ENCODE data around the gene PKNOX1. TPM values are rescaled to one million over a fixed set of nuclear protein-coding genes. Genes with fewer than 3 reads are reported as not detected.
A peak's percentile ranks its signal among the peaks of the same experiment; 100 is the strongest.

PKNOX1 gene
- total and polyA plus RNA-seq, 2 experiments from 2014 or later, result 29.9 to 76.7 TPM

DNA sequence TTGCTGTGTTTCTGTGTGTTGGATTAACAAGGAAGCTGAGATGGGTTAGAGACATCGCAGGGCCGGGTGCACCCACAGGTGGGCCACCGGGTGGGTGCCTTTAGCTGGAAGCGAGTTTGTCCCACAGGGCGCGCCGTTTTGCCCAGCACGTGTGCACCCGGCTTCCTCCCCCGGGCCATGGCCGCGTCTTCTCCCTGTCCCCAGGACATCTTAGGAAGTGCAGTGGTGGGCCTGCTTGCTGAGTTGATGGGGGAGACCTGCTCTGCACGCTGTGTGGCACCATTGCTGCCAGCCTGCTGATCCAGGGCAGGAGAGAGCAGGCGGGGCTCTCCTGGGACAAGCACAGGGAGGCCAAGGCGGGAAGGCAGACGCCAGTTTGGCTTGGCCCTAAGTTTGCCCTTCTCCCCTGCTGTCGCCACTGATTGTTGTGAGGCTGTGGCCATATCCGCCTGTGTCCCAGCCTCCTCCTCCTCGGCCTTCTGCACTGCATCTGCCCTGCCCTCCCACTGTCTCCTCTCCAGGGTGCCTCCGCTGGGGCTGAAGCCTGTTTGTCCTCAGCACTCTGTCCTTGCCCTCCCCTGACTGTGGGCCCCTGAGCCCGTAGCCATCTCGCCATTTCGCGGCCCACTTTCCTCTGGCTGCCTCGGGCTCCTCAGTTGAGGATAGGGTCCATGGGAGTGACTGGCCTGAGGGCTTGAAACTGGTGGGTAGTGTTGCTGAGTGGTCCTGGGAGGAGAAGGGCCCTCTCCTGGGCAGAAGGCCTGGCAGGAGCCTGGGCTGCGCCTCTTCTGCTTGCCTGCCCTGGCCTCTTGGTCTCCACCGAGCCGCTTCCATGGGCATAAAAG is 47.6 kb downstream of the PKNOX1 start:
- no peaks in the 10 kb centered on the region for H3K79me2 ChIP-seq (replicated peaks; ENCODE audit: insufficient read depth)
- H3K27ac Mint-ChIP-seq, result peak overlapping the region; percentile 0; the same call in 1 of the 2 replicates
- H3K9me3 Mint-ChIP-seq, result no peaks in the 10 kb centered on the region
- H3K27me3 ChIP-seq (ENCODE audit: insufficient read depth), result no peaks in the 10 kb centered on the region
- no peak for TF ChIP-seq EZH2 (IDR thresholded peaks at IDR 0.05; ENCODE audit: low read depth, unreplicated experiment)
- no peak for TF ChIP-seq CREB1 (CRISPR knock-in tag; IDR thresholded peaks at IDR 0.05; ENCODE audit: low read depth)
- TF ChIP-seq ZNF331 (CRISPR knock-in tag; IDR thresholded peaks at IDR 0.05; ENCODE audit: low read depth), result no peak
- TF ChIP-seq CTCF (conservative IDR thresholded peaks at IDR 0.05; ENCODE audit: low read depth in 2 of 2), result no peak
- TF ChIP-seq, protein P1, sequence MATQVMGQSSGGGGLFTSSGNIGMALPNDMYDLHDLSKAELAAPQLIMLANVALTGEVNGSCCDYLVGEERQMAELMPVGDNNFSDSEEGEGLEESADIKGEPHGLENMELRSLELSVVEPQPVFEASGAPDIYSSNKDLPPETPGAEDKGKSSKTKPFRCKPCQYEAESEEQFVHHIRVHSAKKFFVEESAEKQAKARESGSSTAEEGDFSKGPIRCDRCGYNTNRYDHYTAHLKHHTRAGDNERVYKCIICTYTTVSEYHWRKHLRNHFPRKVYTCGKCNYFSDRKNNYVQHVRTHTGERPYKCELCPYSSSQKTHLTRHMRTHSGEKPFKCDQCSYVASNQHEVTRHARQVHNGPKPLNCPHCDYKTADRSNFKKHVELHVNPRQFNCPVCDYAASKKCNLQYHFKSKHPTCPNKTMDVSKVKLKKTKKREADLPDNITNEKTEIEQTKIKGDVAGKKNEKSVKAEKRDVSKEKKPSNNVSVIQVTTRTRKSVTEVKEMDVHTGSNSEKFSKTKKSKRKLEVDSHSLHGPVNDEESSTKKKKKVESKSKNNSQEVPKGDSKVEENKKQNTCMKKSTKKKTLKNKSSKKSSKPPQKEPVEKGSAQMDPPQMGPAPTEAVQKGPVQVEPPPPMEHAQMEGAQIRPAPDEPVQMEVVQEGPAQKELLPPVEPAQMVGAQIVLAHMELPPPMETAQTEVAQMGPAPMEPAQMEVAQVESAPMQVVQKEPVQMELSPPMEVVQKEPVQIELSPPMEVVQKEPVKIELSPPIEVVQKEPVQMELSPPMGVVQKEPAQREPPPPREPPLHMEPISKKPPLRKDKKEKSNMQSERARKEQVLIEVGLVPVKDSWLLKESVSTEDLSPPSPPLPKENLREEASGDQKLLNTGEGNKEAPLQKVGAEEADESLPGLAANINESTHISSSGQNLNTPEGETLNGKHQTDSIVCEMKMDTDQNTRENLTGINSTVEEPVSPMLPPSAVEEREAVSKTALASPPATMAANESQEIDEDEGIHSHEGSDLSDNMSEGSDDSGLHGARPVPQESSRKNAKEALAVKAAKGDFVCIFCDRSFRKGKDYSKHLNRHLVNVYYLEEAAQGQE (IDR thresholded peaks at IDR 0.05; ENCODE audit: unreplicated experiment), result no peak
- TF ChIP-seq POLR2AphosphoS5 (IDR thresholded peaks at IDR 0.05; ENCODE audit: low read depth), result no peak
- no peak for TF ChIP-seq NANOG (IDR thresholded peaks at IDR 0.05; ENCODE audit: borderline replicate concordance)
- no peak for TF ChIP-seq ZNF114 (CRISPR knock-in tag; IDR thresholded peaks at IDR 0.05)
- no peak for TF ChIP-seq JUNB (IDR thresholded peaks at IDR 0.05; ENCODE audit: unreplicated experiment)
- no peak for TF ChIP-seq STAT1 (IDR thresholded peaks at IDR 0.05; ENCODE audit: unreplicated experiment)
- TF ChIP-seq, protein P2, sequence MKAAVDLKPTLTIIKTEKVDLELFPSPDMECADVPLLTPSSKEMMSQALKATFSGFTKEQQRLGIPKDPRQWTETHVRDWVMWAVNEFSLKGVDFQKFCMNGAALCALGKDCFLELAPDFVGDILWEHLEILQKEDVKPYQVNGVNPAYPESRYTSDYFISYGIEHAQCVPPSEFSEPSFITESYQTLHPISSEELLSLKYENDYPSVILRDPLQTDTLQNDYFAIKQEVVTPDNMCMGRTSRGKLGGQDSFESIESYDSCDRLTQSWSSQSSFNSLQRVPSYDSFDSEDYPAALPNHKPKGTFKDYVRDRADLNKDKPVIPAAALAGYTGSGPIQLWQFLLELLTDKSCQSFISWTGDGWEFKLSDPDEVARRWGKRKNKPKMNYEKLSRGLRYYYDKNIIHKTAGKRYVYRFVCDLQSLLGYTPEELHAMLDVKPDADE (IDR thresholded peaks at IDR 0.05), result no peak
- TF ChIP-seq, protein P3, sequence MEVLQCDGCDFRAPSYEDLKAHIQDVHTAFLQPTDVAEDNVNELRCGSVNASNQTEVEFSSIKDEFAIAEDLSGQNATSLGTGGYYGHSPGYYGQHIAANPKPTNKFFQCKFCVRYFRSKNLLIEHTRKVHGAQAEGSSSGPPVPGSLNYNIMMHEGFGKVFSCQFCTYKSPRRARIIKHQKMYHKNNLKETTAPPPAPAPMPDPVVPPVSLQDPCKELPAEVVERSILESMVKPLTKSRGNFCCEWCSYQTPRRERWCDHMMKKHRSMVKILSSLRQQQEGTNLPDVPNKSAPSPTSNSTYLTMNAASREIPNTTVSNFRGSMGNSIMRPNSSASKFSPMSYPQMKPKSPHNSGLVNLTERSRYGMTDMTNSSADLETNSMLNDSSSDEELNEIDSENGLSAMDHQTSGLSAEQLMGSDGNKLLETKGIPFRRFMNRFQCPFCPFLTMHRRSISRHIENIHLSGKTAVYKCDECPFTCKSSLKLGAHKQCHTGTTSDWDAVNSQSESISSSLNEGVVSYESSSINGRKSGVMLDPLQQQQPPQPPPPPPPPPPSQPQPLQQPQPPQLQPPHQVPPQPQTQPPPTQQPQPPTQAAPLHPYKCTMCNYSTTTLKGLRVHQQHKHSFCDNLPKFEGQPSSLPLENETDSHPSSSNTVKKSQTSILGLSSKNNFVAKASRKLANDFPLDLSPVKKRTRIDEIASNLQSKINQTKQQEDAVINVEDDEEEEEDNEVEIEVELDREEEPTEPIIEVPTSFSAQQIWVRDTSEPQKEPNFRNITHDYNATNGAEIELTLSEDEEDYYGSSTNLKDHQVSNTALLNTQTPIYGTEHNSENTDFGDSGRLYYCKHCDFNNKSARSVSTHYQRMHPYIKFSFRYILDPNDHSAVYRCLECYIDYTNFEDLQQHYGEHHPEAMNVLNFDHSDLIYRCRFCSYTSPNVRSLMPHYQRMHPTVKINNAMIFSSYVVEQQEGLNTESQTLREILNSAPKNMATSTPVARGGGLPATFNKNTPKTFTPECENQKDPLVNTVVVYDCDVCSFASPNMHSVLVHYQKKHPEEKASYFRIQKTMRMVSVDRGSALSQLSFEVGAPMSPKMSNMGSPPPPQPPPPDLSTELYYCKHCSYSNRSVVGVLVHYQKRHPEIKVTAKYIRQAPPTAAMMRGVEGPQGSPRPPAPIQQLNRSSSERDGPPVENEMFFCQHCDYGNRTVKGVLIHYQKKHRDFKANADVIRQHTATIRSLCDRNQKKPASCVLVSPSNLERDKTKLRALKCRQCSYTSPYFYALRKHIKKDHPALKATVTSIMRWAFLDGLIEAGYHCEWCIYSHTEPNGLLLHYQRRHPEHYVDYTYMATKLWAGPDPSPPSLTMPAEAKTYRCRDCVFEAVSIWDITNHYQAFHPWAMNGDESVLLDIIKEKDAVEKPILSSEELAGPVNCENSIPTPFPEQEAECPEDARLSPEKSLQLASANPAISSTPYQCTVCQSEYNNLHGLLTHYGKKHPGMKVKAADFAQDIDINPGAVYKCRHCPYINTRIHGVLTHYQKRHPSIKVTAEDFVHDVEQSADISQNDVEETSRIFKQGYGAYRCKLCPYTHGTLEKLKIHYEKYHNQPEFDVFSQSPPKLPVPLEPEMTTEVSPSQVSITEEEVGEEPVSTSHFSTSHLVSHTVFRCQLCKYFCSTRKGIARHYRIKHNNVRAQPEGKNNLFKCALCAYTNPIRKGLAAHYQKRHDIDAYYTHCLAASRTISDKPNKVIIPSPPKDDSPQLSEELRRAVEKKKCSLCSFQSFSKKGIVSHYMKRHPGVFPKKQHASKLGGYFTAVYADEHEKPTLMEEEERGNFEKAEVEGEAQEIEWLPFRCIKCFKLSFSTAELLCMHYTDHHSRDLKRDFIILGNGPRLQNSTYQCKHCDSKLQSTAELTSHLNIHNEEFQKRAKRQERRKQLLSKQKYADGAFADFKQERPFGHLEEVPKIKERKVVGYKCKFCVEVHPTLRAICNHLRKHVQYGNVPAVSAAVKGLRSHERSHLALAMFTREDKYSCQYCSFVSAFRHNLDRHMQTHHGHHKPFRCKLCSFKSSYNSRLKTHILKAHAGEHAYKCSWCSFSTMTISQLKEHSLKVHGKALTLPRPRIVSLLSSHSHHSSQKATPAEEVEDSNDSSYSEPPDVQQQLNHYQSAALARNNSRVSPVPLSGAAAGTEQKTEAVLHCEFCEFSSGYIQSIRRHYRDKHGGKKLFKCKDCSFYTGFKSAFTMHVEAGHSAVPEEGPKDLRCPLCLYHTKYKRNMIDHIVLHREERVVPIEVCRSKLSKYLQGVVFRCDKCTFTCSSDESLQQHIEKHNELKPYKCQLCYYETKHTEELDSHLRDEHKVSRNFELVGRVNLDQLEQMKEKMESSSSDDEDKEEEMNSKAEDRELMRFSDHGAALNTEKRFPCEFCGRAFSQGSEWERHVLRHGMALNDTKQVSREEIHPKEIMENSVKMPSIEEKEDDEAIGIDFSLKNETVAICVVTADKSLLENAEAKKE (CRISPR knock-in tag; IDR thresholded peaks at IDR 0.05), result no peak
- no peak overlapping the region for H3K27ac ChIP-seq (ENCODE audit: low read depth)
- H4K20me1 ChIP-seq (replicated peaks; ENCODE audit: insufficient read depth), result no peaks in the 10 kb centered on the region
- no peak overlapping the region for H3K4me3 ChIP-seq
- no peak overlapping the region for H3K4me2 ChIP-seq
- no peaks in the 10 kb centered on the region for H3K9me2 ChIP-seq (ENCODE audit: insufficient read depth)
- no peaks in the 10 kb centered on the region for H3K4me1 ChIP-seq (ENCODE audit: insufficient read depth)
- H3F3A ChIP-seq (replicated peaks; ENCODE audit: low read depth), result peaks cover 23% of the 10 kb centered on the region
- peaks cover 13% of the 10 kb centered on the region for H3K27me3 Mint-ChIP-seq (ENCODE audit: insufficient read depth, low read depth, poor library complexity)
- peak; percentile 25 for DNase-seq (ENCODE audit: low spot score)
- H2AFZ ChIP-seq, result no peak overlapping the region
- H3K36me3 ChIP-seq (ENCODE audit: insufficient read depth), result peaks cover 28% of the 10 kb centered on the region
- H3K4me1 Mint-ChIP-seq, result peaks cover 14% of the 10 kb centered on the region
- peak; percentile 41 for ATAC-seq
- peaks cover 42% of the 10 kb centered on the region for H3K36me3 Mint-ChIP-seq (ENCODE audit: low read depth)
- no peak overlapping the region for H3K4me3 Mint-ChIP-seq

Measured in GM23338 (cell line).